H9 (cell line): ENCODE measurements around the gene PKIB. TPM values are rescaled to one million over a fixed set of nuclear protein-coding genes. Genes with fewer than 3 reads are reported as not detected.

Source experiments
- DNase-seq: peaks from one replicate; pipeline ENCODE4 v3.0.0-alpha.2; 2017
- H2AFZ ChIP-seq: one replicate; pipeline ENCODE4 v1.6.1; 2013; ENCODE audit warnings: mild to moderate bottlenecking, low read length, control low read depth, moderate library complexity
- H2AK5ac ChIP-seq: 2 replicates; pipeline ENCODE4 v1.6.1; 2013; ENCODE audit warnings: low read length, control low read depth, mixed read lengths; ENCODE audit not compliant: insufficient read length
- H2BK120ac ChIP-seq: one replicate; pipeline ENCODE4 v1.6.1; 2013; ENCODE audit warnings: low read depth, mild to moderate bottlenecking, low read length, control low read depth, inconsistent platforms; ENCODE audit not compliant: poor library complexity, severe bottlenecking
- H2BK12ac ChIP-seq: 2 replicates; pipeline ENCODE4 v1.6.1; 2013; ENCODE audit warnings: low read length, control low read depth, mixed read lengths, low read depth; ENCODE audit not compliant: insufficient read length
- H2BK15ac ChIP-seq: 2 replicates; pipeline ENCODE4 v1.6.1; 2013; ENCODE audit warnings: low read depth, low read length, control low read depth
- H2BK20ac ChIP-seq: one replicate; pipeline ENCODE4 v1.6.1; 2013; ENCODE audit warnings: low read depth, mild to moderate bottlenecking, low read length, control low read depth, inconsistent platforms; ENCODE audit not compliant: poor library complexity, severe bottlenecking
- H2BK5ac ChIP-seq: 2 replicates; pipeline ENCODE4 v1.6.1; 2013; ENCODE audit warnings: low read length, control low read depth, mixed read lengths; ENCODE audit not compliant: insufficient read length
- H3K14ac ChIP-seq: 2 replicates; pipeline ENCODE4 v1.6.1; 2013; ENCODE audit warnings: low read length, control low read depth; ENCODE audit not compliant: insufficient read depth
- H3K18ac ChIP-seq: 2 replicates; pipeline ENCODE4 v1.6.1; 2013; ENCODE audit warnings: low read depth, mild to moderate bottlenecking, mixed read lengths, low read length, control low read depth; ENCODE audit not compliant: insufficient read length
- H3K23ac ChIP-seq: 2 replicates; pipeline ENCODE4 v1.6.1; 2013; ENCODE audit warnings: low read length, control low read depth, mixed read lengths, low read depth; ENCODE audit not compliant: insufficient read length
- H3K23me2 ChIP-seq: 2 replicates; pipeline ENCODE4 v1.6.1; 2013; ENCODE audit warnings: low read depth, mild to moderate bottlenecking, mixed read lengths, low read length, control low read depth; ENCODE audit not compliant: insufficient read length, poor library complexity, severe bottlenecking
- H3K27ac ChIP-seq: 2 replicates; pipeline ENCODE4 v1.5.1; 2013; ENCODE audit warnings: low read length, control low read depth, mixed read lengths, low read depth; ENCODE audit not compliant: insufficient read length
- H3K27me3 ChIP-seq: 2 replicates; pipeline ENCODE4 v1.6.1; 2013; ENCODE audit warnings: low read length, control low read depth, inconsistent platforms; ENCODE audit not compliant: insufficient read depth
- H3K4ac ChIP-seq: 2 replicates; pipeline ENCODE4 v1.6.1; 2013; ENCODE audit warnings: low read depth, mild to moderate bottlenecking, control low read depth, inconsistent platforms, low read length, moderate library complexity
- H3K4me1 ChIP-seq: 2 replicates; pipeline ENCODE4 v1.6.1; 2013; ENCODE audit warnings: low read length, control low read depth, inconsistent platforms; ENCODE audit not compliant: insufficient read depth
- H3K4me2 ChIP-seq: 2 replicates; pipeline ENCODE4 v1.6.1; 2013; ENCODE audit warnings: low read length, control low read depth, mixed read lengths; ENCODE audit not compliant: insufficient read length, insufficient read depth
- H3K56ac ChIP-seq: 2 replicates; pipeline ENCODE4 v1.6.1; 2013; ENCODE audit warnings: low read depth, mild to moderate bottlenecking, mixed read lengths, low read length, control low read depth; ENCODE audit not compliant: insufficient read length
- H3K79me1 ChIP-seq: 2 replicates; pipeline ENCODE4 v1.6.1; 2013; ENCODE audit warnings: low read depth, mild to moderate bottlenecking, moderate library complexity, low read length, control low read depth, inconsistent platforms; ENCODE audit not compliant: insufficient read depth, poor library complexity, severe bottlenecking
- H3K79me2 ChIP-seq: 2 replicates; pipeline ENCODE4 v1.6.1; 2013; ENCODE audit warnings: low read length, control low read depth, inconsistent platforms; ENCODE audit not compliant: insufficient read depth
- H3K9ac ChIP-seq: 2 replicates; pipeline ENCODE4 v1.6.1; 2013; ENCODE audit warnings: low read length, control low read depth, mixed read lengths; ENCODE audit not compliant: insufficient read length; ENCODE audit errors: extremely low read depth
- H3K9me3 ChIP-seq: one replicate; pipeline ENCODE4 v1.6.1; 2013; ENCODE audit warnings: low read depth, low read length, inconsistent platforms; ENCODE audit not compliant: control insufficient read depth
- H3T11ph ChIP-seq: one replicate; pipeline ENCODE4 v1.6.1; 2013; ENCODE audit warnings: mild to moderate bottlenecking, low read length, control low read depth, inconsistent platforms
- H4K20me1 ChIP-seq: one replicate; pipeline ENCODE4 v1.6.1; 2013; ENCODE audit not compliant: control insufficient read depth, insufficient read length, insufficient read depth
- H4K5ac ChIP-seq: 2 replicates; pipeline ENCODE4 v1.6.1; 2013; ENCODE audit warnings: low read depth, mild to moderate bottlenecking, mixed read lengths, low read length, control low read depth; ENCODE audit not compliant: insufficient read length
- H4K8ac ChIP-seq: replicated peaks from 2 replicates; pipeline ENCODE4 v1.6.1; 2013; ENCODE audit warnings: low read length, control low read depth, mixed read lengths, low read depth; ENCODE audit not compliant: insufficient read length
- H4K91ac ChIP-seq: 2 replicates; pipeline ENCODE4 v1.6.1; 2013; ENCODE audit warnings: low read depth, mild to moderate bottlenecking, moderate library complexity, mixed read lengths, low read length, control low read depth; ENCODE audit not compliant: insufficient read length
- H3K27ac Mint-ChIP-seq, 3 experiments: 2 replicates in 2 of 3; 3 replicates in 1 of 3; pipeline ENCODE4 v1.8.0; 2020 to 2021; ENCODE audit warnings: mixed read lengths in 3 of 3, mild to moderate bottlenecking in 1 of 3, moderate library complexity in 1 of 3
- H3K27me3 Mint-ChIP-seq: 2 replicates; pipeline ENCODE4 v1.8.0; 2021; ENCODE audit warnings: low read depth, mild to moderate bottlenecking, moderate library complexity, mixed read lengths
- H3K36me3 Mint-ChIP-seq, 3 experiments: 2 replicates in 2 of 3; 3 replicates in 1 of 3; pipeline ENCODE4 v1.8.0; 2020 to 2021; ENCODE audit warnings: low read depth in 3 of 3, mixed read lengths in 3 of 3; ENCODE audit not compliant: insufficient read depth in 1 of 3
- H3K4me1 Mint-ChIP-seq, 2 experiments: 2 replicates each; pipeline ENCODE4 v1.8.0; 2020; ENCODE audit warnings: mixed read lengths in 2 of 2
- H3K4me3 Mint-ChIP-seq, 2 experiments: 2 replicates in 1 of 2; 3 replicates in 1 of 2; pipeline ENCODE4 v1.8.0; 2020 to 2021; ENCODE audit warnings: mild to moderate bottlenecking in 2 of 2, mixed read lengths in 2 of 2, moderate library complexity in 1 of 2
- H3K9me3 Mint-ChIP-seq, 2 experiments: 2 replicates in 1 of 2; 3 replicates in 1 of 2; pipeline ENCODE4 v1.8.0; 2020; ENCODE audit warnings: mild to moderate bottlenecking in 2 of 2, mixed read lengths in 2 of 2, moderate library complexity in 1 of 2
- WGBS: extraction: QIAGEN DNeasy Blood & Tissue Kit; methylation state at CpG from one replicate; pipeline ENCODE4 v1.1.7; 2013; ENCODE audit warnings: missing lambda C conversion rate, low lambda C conversion rate, mixed read lengths; ENCODE audit not compliant: insufficient read length; ENCODE audit errors: extremely low coverage; 5-methylcytosine and 5-hydroxymethylcytosine counted together
- total RNA-seq: library from RNA; stranded (reverse); gene quantifications from 2 replicates; pipeline ENCODE4 v1.2.1, GENCODE V29; 2021
- TF ChIP-seq, protein P1 (sequence below): fragments of 200-600 bp; sonication (generic); conservative IDR thresholded peaks from 3 replicates; pipeline ENCODE4 v1.8.0; 2021; ENCODE audit warnings: antibody characterized with exemption, mild to moderate bottlenecking

PKIB gene
- total RNA-seq, 1 experiment from 2014 or later, result 46.5 TPM

DNA sequence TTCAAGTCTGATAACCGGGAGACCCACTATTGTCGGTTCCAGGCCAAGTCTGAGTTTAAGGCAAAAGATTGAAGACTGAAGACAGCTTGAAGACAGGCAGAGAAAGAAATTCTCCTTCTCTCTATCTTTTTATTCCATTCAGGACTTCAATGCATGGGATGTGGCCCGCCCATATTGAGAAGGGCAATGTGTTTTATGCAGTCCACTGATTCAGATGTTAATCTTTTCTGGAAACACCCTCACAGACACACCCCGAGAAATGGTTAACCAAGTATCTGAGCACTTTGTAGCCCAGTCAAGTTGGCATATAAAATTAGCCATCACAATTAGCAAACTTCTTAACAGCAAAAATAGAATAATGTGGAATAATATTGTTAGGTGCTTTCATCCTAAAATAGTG, 93.9 kb downstream of the PKIB start:
- Histone ChIP-seq H3K27ac (no peak overlapping the region), H2BK15ac (no peak overlapping the region), H2BK5ac (no peak overlapping the region), H4K5ac (no peak overlapping the region), H3K27me3 (no peaks in the 10 kb centered on the region), H3K14ac (no peak overlapping the region), H2AFZ (no peak overlapping the region), H3K79me1 (no peaks in the 10 kb centered on the region), H3K4me1 (no peaks in the 10 kb centered on the region), H2BK12ac (no peak overlapping the region), H2AK5ac (no peak overlapping the region), H4K8ac (no peak overlapping the region), H3K4me2 (no peak overlapping the region), H4K91ac (no peak overlapping the region), H3K56ac (no peak overlapping the region), H2BK20ac (no peak overlapping the region), H3K23me2 (no peaks in the 10 kb centered on the region), H3K79me2 (no peaks in the 10 kb centered on the region), H3K9ac (no peak overlapping the region), H2BK120ac (no peak overlapping the region), H3T11ph (no peak overlapping the region), H4K20me1 (no peaks in the 10 kb centered on the region), H3K4ac (no peak overlapping the region), H3K9me3 (no peaks in the 10 kb centered on the region), H3K23ac (no peak overlapping the region), H3K18ac (no peak overlapping the region)
- DNase-seq, result no peak
- TF ChIP-seq, protein P1, sequence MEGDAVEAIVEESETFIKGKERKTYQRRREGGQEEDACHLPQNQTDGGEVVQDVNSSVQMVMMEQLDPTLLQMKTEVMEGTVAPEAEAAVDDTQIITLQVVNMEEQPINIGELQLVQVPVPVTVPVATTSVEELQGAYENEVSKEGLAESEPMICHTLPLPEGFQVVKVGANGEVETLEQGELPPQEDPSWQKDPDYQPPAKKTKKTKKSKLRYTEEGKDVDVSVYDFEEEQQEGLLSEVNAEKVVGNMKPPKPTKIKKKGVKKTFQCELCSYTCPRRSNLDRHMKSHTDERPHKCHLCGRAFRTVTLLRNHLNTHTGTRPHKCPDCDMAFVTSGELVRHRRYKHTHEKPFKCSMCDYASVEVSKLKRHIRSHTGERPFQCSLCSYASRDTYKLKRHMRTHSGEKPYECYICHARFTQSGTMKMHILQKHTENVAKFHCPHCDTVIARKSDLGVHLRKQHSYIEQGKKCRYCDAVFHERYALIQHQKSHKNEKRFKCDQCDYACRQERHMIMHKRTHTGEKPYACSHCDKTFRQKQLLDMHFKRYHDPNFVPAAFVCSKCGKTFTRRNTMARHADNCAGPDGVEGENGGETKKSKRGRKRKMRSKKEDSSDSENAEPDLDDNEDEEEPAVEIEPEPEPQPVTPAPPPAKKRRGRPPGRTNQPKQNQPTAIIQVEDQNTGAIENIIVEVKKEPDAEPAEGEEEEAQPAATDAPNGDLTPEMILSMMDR, result no peak
- no CpG with 5 or more reads among the region's 4 CpGs for WGBS
- Mint-ChIP-seq H3K36me3 (peaks cover 0 to 3% (median 0%) of the 10 kb centered on the region in 3 experiments; a peak in 2 of 7 replicates), H3K4me1 (peaks cover 3 to 4% of the 10 kb centered on the region in 2 experiments; a peak in 3 of 4 replicates), H3K9me3 (no peaks in the 10 kb centered on the region), H3K27me3 (no peaks in the 10 kb centered on the region), H3K4me3 (no peak overlapping the region), H3K27ac (no peak overlapping the region)
